H4 (cell line): Measurements from ENCODE around the gene RALGAPB. TPM values are rescaled to one million over a fixed set of nuclear protein-coding genes. Genes with fewer than 3 reads are reported as not detected.
A peak's percentile ranks its signal among the peaks of the same experiment; 100 is the strongest.
"Not testable (repeated sequence)": the region's sequence is repeated elsewhere in the genome, so short reads cannot be mapped to it uniquely, and the experiment has no call there.

Experiments used
- DNase-seq: peaks from one replicate; pipeline ENCODE4 v3.0.0-alpha.2; 2015; ENCODE audit warnings: low spot score
- total RNA-seq: library from RNA; depleted of rRNA; stranded (reverse); fragments of >200 nt; shearing (Covaris generic); gene quantifications from 2 replicates; pipeline ENCODE4 v1.2.3, GENCODE V29; 2014

RALGAPB gene
- total RNA-seq, 1 experiment from 2014 or later, result 15.1 TPM

DNA sequence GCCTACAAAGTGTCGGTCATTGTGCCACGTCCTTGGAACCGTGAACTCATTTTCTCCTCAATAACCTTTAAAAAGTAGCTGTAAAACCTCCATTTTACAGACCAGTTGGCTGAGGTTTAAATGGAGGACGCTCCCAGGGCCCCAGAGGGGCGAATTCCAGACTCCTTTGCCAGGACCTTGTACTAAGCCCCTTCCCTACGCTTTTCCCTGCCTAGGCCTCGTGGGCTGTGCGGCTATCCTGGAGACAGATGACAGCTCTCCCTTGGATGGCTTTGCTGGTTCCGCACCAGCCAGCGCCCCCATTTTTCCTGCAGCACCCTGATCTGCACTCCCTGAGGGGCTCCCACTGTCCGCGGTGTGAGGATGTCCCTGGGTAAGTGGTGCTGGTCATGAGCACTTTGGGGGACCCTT is 25.4 kb upstream of the RALGAPB start:
- no peak for DNase-seq

DNA sequence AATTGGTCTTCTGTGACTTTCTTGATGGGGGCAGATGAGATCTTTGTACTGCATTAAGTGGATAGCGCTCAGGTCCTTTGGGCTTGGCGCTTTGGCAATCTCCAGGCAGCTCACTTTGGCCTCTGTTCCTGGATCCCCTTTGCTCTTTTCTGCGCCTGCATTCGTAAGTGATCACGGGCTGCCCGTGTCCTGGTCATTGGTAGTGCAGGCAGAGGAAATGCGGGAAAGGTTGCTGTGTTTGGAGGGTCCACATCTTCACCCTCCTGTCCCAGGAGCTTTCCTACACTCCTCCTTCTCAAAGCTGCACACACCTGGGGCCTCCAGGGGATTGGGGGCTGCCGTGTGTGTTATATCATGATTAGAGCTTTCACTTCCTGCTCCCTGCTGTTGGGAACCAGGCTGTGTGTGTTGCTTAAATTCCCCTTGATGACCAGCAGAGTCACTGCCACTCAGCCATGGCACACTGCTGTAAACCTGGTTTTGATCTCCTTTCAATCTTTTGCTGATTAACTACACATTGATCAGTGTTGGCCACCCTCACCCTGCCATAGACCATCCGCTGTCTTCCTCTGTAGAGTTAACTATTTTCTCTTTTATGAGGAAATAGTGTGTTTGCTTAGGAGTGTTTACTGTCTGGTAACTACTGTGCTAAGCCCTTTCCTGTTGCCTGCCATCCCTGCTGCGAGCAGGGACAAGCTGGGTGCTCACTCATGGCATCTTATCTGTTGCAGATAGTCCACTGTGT is 24.5 kb upstream of the RALGAPB start:
- DNase-seq, result no peak

DNA sequence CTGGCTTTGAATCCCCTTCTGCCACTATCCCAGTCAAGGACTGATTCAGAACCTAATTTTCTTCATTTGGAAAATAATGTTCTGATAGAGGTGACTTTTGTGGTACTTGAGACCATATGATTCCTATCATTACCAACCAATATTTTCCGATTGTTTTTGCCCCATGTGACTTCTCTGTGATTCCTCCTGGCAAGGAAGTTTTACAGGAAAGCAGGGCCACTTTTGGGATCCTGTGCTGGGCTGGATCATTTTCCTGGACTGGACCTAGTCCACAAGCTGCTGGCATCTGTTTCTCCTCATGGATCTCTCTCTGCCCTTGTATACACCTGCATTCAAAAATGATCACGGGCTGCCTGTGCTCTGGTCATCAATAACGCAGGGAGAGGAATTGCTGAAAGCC is 23.6 kb upstream of the RALGAPB start:
- no peak for DNase-seq

DNA sequence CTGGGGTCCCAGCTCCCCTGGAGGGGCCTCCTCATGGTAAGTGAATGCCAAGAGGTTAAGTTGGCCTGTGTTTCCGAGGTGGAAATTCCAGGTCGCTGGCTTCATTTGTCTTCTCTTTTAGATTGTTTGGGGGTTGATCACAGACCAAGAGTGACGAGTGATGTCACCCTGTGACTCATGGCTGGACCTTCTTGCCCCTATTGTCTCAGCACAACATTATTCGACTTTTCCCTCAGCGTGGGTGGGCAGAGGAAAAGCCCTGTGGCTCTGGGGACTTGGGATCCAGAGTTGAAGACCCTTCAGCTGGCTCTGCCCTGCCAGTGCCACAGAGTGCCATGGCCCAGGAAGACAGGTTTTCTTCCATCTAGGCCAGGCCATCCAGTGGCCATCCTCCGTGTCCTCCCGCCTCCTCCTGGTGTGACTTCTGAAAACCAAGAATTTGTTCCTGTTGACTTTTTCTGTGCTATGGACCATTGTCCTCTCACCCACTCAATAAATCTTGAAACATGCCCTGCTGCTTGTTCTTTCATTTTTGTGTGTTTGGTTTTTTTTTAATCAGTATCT is 22.1 kb upstream of the RALGAPB start:
- no peak for DNase-seq

DNA sequence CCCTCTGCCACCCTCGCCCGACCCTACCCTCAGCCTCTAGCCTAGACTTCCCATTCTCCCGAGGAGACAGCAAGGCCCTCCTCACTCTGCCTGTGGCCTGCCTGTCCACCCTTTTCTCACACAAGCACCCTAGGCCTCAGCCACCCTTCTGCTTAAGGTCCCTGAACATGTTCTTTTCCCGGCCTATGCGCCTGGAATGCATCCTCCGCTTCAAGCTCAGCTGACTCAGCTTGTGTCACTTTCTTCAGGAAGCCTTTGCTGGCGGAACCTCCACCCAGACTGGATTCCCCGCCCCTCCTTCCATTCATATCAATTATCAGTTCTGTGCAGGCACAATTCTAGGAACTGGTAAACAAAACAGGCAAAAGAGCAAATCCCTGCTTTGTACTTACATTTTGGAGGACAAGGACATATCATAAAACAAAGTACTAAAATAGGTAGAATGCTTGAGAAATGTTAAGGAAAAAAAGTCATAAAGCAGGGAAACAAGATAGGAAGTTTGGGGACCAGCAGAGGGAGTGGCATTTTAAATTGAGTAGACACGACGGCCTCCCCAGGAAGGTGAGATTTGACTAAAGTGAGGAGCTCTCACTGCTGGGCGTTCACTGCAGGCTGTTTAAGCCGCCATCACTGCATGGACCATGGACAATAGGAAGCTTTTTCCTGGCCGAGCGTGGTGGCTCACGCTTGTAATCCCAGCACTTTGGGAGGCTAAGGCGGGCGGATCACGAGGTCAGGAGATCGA is 19.6 kb upstream of the RALGAPB start:
- DNase-seq, result no peak

DNA sequence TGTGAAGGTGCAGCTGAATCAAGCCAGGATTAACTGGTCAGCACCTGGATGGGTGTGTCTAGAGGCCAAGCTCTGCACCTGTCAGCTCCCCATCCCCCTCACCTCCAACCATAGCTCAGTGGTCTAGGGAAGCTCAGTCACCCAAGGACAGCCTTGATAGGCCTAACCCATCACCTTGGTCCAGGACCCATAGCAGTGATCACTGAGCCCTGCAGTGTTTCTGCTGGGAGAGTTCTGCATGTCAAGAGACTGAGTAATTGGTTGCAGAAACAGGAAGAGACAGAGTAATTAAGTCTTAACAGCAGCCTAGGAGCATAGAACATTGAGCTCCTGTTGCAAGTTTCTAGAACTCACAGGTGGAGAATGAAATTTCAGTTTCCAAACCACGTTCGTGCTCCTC is 18.7 kb upstream of the RALGAPB start:
- DNase-seq, result no peak

DNA sequence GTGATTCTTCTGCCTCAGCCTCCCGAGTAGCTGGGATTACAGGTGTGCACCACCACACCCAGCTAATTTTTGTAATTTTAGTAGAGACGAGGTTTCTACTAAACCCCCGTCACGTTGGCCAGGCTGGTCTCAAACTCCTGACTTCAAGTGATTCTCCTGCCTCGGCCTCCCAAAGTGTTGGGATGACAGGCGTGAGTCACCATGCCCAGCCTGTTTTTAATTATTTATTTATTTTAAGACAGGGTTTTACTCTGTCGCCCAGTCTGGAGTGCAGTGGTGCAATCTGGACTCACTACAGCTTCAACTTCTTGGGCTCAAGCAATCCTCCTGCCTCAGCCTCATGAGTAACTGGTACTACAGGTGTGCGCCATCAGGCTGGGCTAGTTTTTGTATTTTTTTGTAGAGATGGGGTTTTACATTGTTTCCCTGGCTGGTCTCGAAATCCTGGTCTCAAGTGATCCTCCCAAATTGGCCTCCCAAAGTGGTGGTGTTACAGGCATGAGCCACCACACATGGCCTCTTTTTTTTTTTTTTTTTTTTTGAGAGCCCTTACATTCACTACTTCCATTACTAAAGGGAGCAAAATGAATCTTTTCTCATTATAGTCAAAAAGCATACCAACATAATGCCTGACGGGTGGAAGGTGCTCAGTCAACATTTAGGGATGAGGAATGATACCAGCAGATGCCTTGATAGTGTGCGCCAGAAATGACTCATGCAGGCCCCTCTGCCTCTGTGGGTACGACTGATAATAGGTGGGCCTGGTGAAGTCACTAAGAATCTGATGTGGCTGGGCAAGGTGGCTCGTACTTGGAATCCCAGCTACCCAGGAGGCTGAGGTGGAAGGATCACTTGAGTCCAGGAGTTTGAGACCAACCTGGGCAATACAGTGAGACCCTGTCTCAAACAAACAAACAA is 17.8 kb upstream of the RALGAPB start:
- no peak for DNase-seq

DNA sequence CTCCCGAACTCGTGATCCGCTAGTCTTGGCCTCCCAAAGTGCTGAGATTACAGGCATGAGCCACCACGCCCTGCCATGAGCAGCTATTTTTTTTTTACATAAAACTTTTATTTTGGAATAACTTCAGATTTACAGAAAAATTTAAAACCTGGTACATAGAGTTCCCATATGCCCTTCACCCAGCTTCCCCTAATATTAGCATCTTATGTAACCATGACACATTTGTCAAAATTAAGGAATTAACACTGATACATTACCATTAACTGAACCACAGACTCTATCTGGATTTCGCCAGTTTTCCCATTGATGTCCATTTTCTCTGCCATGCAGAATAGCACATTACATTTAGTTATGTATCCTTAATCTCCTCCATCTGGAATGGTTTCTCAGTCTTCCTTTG is 14.3 kb upstream of the RALGAPB start:
- no peak for DNase-seq

DNA sequence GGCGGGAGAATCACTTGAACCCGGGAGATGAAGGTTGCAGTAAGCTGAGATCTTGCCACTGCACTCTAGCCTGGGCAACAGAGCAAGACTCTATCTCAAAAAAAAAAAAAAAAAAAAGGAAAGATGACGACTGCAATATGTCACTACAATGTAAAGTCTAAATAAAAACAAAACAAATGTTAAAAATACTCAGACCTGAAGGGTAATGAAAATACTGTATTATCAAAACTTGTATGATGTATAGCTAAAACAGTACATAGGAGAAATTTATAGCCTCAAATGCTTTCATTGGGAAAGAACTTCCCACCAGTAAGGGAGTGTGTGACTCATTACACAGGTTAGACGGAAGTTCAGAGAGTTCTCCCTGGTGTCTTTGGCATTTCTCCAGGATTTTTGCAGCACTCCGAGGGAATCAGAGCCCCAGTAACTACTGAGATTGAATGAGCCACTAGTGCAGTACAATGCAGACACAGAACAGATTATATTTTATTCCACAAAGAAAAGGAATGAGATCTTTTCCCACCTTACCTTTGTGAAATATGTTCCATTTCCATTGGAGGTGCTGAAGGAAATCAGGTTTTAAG is 12.5 kb upstream of the RALGAPB start:
- DNase-seq, result peak; percentile 88

DNA sequence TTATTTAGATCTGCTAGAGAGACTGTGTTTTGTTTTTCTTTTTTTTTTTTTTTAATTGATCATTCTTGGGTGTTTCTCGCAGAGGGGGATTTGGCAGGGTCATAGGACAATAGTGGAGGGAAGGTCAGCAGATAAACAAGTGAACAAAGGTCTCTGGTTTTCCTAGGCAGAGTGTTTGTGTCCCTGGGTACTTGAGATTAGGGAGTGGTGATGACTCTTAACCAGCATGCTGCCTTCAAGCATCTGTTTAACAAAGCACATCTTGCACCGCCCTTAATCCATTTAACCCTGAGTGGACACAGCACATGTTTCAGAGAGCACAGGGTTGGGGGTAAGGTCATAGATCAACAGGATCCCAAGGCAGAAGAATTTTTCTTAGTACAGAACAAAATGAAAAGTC is 12.0 kb upstream of the RALGAPB start:
- not testable (repeated sequence) for DNase-seq

DNA sequence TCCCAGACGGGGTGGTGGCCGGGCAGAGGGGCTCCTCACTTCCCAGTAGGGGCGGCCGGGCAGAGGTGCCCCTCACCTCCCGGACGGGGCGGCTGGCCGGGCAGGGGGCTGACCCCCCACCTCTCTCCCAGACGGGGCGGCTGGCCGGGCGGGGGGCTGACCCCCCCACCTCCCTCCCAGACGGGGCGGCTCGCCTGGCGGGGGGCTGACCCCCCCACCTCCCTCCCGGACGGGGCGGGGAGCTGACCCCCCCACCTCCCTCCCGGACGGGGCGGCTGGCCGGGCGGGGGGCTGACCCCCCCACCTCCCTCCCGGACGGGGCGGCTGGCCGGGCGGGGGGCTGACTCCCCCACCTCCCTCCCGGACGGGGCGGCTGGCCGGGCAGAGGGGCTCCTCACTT is 11.5 kb upstream of the RALGAPB start:
- not testable (repeated sequence) for DNase-seq

DNA sequence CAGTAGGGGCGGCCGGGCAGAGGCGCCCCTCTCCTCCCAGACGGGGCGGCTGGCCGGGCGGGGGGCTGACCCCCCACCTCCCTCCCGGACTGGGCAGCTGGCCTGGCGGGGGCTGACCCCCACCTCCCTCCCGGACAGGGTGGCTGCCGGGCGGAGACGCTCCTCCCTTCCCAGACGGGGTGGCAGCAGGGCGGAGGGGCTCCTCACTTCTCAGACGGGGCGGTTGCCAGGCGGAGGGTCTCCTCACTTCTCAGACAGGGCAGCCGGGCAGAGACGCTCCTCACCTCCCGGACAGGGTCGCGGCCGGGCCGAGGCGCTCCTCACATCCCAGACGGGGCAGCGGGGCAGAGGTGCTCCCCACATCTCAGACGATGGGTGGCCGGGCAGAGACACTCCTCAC is 11.1 kb upstream of the RALGAPB start:
- not testable (repeated sequence) for DNase-seq

DNA sequence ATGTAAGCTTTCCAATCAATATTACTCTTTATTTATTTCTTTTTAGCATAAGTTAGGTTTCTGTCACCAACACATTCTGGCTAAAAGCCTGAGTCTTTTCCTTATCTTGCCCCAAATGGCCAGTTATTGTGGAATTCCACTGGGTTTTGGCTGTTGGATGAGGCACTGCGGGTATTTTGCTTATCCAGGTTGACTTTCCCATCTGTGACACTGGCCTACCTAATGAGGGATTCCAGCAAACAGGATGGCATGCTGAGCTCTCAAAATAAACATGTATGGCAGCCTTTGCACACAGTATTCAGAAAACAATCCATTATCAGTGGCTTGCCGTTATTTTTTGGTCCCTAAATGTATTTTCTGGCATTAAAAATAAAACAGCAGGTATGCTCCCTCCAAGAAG is 6.5 kb upstream of the RALGAPB start:
- no peak for DNase-seq

DNA sequence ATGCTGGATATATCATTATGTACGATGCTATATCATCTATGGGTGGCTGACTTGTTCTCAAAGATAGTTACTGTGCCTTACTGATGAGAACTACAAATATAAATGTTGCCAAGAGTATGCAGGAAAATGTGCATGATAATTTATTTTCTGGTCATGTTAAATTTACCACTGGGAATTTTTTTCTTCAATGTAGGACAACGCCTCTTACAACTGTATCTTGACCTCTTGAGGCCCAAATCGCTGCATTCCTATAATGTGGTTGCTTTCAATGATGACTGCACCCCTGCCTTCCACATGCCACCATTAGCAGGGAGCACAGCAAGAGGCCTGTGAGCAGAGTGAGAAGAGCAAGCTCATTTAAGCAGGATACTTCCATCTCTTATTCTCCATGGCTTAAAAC is 5.7 kb upstream of the RALGAPB start:
- DNase-seq, result no peak

DNA sequence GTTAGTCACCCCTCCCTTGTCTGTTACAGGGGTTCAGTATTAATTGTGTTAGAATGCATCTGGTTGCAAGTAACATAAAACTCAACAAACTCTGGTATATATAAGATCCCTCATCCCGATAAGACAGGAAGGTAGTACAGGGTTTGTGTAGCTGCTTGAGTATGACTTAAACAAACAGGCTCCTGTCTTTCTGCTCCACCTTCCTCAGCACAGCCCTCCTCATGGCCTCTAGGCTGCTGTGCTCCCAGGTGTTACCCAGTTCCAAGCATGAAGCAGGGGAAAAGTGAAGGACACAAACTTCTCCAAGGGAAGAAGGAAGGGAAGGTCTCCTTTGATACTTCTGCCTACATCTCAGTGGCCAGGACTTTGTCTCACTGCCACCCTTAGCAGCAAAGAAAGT is 1.4 kb upstream of the RALGAPB start:
- DNase-seq, result no peak

DNA sequence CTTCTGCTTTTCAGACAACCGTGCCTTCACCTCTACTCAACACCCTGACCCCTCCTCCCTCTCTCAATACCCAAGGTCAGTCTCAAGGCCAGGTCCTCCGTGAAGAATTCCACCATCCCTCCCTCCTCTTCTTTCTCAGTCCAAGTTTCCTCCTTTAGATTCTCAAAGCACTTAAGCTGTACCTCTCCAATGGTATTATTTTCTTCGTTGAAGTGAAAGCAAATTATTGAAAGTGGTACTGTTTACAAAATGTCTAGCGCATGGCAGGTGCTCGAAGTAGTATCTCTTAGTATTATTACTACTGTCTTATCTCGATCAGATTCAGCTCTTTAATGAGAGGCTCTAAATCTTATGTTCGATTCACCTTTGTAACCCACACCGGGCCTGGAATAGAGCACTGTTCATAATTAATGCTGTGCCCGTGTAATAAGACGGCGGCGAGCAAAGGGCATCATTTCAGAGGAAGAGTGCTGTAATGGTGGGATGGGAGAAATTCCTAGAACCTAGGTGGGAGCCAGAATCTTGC is 593 bp upstream of the RALGAPB start:
- DNase-seq, result no peak

DNA sequence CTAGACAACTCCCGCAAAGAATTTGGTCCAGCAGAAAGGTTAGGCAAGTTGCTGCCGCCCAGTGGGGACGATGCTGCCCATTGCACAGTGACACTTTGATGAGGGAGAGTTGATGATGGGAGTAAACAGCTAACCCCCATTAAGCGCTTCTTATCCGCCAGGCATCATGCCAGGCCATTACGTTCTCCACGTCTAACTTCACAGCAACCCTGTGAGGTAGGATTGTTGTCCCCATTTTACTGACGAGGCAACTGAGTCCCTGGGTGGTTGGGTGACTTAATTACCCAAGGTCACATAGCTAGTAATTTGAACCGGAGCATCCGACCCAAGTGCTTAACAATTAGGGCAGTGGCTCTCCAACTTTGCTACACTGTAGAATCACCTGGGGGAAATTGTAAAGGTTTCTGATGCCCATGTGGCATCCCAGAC is 738 bp downstream of the RALGAPB start:
- DNase-seq, result no peak

DNA sequence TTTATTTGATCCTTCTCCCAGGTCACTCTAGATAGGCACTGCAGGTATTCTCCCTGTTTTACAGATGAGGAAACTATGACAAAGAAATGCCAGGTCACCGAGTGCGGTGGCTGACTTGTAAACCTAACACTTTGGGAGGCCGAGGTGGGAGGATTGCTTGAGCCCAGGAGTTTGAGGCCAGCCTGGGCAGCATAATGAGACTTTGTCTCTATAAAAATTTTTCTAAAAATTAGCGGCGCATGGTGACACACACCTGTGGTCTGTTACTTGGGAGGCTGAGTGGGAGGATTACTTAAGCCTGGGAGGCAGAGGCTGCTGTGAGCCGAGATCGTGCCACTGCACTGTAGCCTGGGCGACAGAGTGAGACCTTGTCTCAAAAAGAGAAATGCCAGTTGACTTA is 5.1 kb downstream of the RALGAPB start:
- no peak for DNase-seq

DNA sequence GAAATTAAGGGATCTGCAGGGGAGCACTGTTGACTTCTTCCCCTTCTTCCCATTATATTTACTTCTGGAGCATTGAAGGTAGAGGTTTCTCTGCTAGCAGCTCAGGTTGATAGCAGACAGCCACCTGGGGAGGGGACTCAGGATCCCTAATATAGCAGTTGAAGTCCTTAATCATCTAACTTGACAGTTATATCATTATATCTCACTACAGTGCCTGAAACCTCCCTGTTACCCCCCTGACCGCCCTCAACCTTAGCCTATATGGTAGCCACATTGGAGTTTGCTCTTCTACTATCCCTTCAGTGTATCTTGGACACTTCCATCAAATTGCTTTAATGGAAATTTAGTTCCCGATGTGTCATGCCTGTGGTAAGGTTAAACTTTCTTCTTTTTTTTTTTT is 7.0 kb downstream of the RALGAPB start:
- no peak for DNase-seq

DNA sequence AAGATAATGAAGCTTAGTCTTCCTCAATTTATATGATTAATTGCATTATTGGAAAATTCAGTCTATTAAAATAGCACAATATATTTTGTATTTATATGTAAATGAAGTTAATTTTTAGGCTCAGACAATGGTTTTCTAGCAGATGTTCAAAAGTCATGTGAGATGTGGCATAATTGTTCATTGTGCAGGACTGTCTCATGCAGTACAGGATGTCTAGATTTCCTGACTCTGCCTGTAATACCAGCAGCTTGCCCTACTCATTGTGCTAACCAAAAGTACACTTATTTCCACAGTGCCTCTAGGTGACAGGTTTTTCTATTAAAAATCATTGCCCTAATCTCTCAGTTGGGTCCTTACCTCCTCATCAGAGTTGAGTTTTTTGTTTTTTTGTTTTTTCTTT is 12.4 kb downstream of the RALGAPB start:
- DNase-seq, result no peak

DNA sequence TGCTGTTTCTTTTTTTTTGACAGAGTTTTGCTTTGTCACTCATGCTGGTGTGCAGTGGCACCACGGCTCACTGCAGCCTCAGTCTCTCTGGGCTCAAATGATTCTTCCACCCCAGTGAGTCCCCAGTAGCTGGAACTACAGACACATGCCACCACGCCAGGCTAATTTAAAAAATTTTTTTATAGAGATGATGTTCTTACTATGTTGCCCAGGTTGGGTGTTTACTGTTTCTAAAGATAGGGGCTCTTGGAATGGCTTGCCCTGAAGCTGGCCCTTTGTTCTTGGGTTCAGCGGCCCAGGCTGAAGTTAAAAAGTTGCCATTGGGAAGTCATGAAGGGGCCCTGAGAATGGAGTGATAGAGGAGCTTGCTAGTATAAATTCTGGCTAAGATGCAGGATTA is 16.5 kb downstream of the RALGAPB start:
- DNase-seq, result no peak
